Activated naive CD4-positive, alpha-beta T cell treated with anti-CD3 and anti-CD28 coated beads for 36 hours (primary cell): ENCODE results near the gene CSRP1. TPM values are rescaled to one million over a fixed set of nuclear protein-coding genes. Genes with fewer than 3 reads are reported as not detected.

Experiments
- CTCF ChIA-PET: fragments of 350-600 bp; sonication (Branson Sonifier 250); formaldehyde crosslinking; loops from one replicate; lab custom pipeline; 2021; ENCODE audit warnings: antibody characterized with exemption; lab: Charles Lee
- DNase-seq: peaks from one replicate; pipeline ENCODE4 v3.0.0-alpha.2; 2020
- H3K27ac Mint-ChIP-seq: one replicate; pipeline ENCODE4 v1.8.0; 2021; ENCODE audit warnings: mild to moderate bottlenecking, mixed read lengths
- H3K27me3 Mint-ChIP-seq: one replicate; pipeline ENCODE4 v1.8.0; 2021; ENCODE audit warnings: low read depth, mixed read lengths
- H3K36me3 Mint-ChIP-seq: one replicate; pipeline ENCODE4 v1.8.0; 2021; ENCODE audit warnings: low read depth, mixed read lengths
- H3K4me1 Mint-ChIP-seq: one replicate; pipeline ENCODE4 v1.8.0; 2021; ENCODE audit warnings: low read depth, mixed read lengths
- H3K4me3 Mint-ChIP-seq: one replicate; pipeline ENCODE4 v1.8.0; 2021; ENCODE audit warnings: mild to moderate bottlenecking, moderate library complexity, mixed read lengths
- H3K9me3 Mint-ChIP-seq: one replicate; pipeline ENCODE4 v1.8.0; 2021; ENCODE audit warnings: mixed read lengths
- intact Hi-C: fragments of 100-400 bp; cut with micrococcal nuclease; formaldehyde crosslinking; loops from one replicate; pipeline ENCODE4 v1.15.1; 2023
- total RNA-seq, 2 experiments: library from RNA; stranded (reverse); gene quantifications; one replicate each; pipeline ENCODE4 v1.2.3, GENCODE V29; 2021

CSRP1 gene
- total RNA-seq, 2 experiments from 2014 or later: 35.7 to 36.6 TPM

DNA sequence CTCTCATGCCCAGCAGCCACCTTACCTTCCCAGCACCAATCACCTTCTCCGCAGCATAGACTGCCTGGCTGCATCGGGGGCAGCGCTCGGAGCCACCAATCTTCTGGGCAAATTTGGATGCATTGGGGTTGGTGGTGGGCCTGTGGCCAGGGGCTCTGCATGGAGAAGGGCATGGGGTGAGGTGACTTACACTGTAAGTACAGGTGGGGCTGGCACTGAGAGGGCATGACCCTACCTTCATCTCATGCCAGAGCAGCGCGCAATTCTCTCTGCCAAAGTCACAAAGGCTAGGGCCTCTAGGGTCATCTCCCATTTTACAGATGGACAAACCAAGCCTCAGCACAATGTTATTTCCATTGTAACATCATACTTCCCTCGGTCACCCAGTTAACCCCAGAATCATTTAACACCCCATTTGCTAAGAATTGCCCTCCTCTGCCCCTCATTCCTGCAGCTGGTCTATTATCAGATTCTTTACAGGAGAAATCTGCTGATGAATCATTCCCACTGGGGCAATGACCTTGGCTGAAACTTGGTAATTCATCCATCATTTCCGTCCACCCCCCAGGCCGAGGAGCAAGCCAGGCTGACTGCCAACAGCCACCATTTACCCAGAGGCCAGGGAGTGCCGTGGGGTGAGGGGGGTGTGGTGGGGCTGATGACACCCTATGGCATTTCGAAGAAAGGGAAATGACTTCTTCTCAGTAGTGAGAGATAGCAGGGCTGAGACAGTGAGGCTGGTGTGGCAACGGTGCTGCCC lies 17.9 kb downstream of the CSRP1 start:
- CTCF ChIA-PET: interaction anchor here (1.1 to 10.5 kb wide), 3 partner anchors 8 to 23 kb away, joined by 5 to 287 read pairs (median 19); partner anchors contain the start of gene CSRP1
- intact Hi-C loops: no loop called here
- DNase-seq: no peak
- Mint-ChIP-seq H3K27me3 (no peaks in the 10 kb centered on the region), H3K27ac (no peak overlapping the region), H3K9me3 (no peaks in the 10 kb centered on the region), H3K36me3 (peaks cover 15% of the 10 kb centered on the region), H3K4me3 (no peak overlapping the region), H3K4me1 (no peaks in the 10 kb centered on the region)

DNA sequence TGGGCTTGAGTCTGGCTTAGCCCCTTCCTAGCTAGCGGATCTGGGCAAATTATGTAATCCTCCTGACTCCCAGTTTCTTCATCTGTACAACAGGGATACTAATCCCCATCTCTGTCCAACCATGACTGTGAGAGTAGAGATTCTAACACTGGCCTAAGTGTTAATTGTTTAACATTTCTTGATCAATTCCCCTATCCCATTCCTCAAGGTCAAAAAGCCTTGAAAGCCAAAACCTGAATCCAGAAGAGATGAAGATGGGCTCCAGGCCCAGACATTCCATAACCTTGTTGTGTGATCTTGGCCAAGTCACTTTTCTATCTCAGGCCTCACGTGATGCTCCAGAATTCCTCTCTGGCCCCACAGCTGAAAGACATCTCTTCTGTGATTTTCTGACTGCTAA lies 19.2 kb downstream of the CSRP1 start:
- Mint-ChIP-seq H3K4me1 (no peaks in the 10 kb centered on the region), H3K27ac (no peak overlapping the region), H3K27me3 (no peaks in the 10 kb centered on the region), H3K36me3 (peaks cover 9% of the 10 kb centered on the region), H3K4me3 (no peak overlapping the region), H3K9me3 (no peaks in the 10 kb centered on the region)
- no peak for DNase-seq
- intact Hi-C loops: no loop called here
- CTCF ChIA-PET: interaction anchor here (10.5 kb wide), 1 partner anchor 22 kb away, joined by 287 read pairs; the partner anchor contains the start of gene CSRP1

DNA sequence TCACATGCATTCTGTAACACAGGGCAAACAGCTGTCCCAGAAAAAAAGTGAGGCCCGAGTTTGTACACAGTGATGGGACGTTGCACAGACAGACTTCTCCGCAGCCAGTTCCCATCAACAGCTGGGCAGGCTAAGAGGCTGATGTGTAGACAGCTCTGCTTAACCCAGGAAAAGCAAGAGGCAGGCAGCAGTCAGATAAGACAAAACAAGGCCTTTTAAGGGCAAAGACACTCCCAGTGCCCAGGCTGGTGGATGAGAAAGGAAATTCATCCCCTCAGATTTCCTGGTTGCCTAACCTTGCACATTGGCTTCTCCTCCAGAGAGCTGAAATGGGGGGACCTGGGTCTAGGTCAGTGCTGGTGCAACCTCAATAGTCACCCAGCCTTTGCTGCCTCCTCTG lies 20.7 kb downstream of the CSRP1 start:
- H3K9me3 Mint-ChIP-seq: no peaks in the 10 kb centered on the region
- CTCF ChIA-PET: interaction anchor here (0.8 to 10.5 kb wide), 3 partner anchors 24 to 72 kb away, joined by 4 to 287 read pairs (median 4); partner anchors contain the start of gene CSRP1
- H3K4me1 Mint-ChIP-seq: peaks cover 11% of the 10 kb centered on the region
- intact Hi-C loops: no loop called here
- no peak for DNase-seq
- peaks cover 4% of the 10 kb centered on the region for H3K36me3 Mint-ChIP-seq
- no peak overlapping the region for H3K4me3 Mint-ChIP-seq
- no peak overlapping the region for H3K27ac Mint-ChIP-seq
- peaks cover 5% of the 10 kb centered on the region for H3K27me3 Mint-ChIP-seq

DNA sequence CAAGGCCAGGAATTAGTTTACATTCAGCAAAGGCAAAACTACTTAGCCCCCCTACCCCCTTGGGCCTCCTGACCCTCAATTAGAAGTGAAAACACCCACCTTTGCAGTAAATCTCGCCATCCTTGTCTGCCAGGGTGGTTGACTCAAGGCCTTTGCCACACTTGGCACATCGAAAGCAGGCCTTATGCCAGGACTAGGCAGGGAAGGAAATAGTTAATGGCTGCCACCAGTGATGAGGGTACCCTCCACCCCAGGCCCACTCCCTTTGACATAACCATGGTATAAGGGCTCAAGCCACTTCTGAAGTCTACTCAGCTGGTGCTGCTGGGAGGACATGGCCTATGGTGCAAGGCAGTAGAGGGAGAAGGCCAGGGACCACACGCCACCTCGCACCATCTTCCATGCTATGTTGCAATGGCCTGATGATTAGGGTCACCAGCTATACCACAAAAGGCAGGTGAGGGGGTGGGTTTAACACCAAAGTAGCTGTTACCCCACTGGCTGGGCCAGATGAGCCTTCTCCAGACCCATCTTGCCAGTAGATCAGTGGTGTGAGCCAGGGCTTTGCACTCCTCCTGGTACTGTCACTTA lies 21.6 kb downstream of the CSRP1 start:
- Mint-ChIP-seq H3K27me3 (peaks cover 10% of the 10 kb centered on the region), H3K4me1 (peaks cover 15% of the 10 kb centered on the region), H3K9me3 (no peaks in the 10 kb centered on the region), H3K27ac (no peak overlapping the region), H3K4me3 (no peak overlapping the region), H3K36me3 (peaks cover 4% of the 10 kb centered on the region)
- intact Hi-C loops: no loop called here
- CTCF ChIA-PET: interaction anchor here (10.5 kb wide), 1 partner anchor 25 kb away, joined by 287 read pairs; the partner anchor contains the start of gene CSRP1
- no peak for DNase-seq

DNA sequence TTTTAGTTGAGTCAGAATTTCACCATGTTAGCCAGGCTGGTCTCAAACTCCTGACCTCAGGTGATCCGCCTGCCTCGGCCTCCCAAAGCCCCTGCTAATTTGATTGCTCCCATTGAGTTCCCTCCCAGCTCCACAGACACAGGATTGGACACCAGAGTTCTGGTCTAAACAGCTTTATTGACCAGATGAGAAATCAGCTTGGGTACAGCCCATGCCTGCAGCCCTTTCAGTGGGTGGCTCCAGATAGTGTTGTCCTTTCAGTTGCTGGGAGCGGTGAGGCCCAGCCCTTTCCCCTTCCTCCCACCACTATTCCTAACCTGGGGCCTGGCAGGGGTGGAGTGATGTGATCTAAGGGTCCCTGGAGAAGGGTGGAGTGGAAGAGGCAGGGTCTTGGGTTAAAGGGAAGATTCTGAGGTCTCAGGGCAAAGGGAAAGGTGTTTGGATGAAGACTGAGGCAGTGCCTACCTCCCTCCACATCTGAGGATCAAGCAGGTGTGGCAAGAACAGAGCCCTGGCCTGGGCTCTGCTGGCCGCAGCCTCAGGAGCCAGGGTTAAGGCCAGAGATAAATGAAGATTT lies 23.5 kb downstream of the CSRP1 start:
- peaks cover 16% of the 10 kb centered on the region for H3K27me3 Mint-ChIP-seq
- H3K27ac Mint-ChIP-seq: no peak overlapping the region
- intact Hi-C loops: no loop called here
- no peaks in the 10 kb centered on the region for H3K9me3 Mint-ChIP-seq
- H3K4me1 Mint-ChIP-seq: peaks cover 17% of the 10 kb centered on the region
- CTCF ChIA-PET: interaction anchor here (1.8 to 10.5 kb wide), 5 partner anchors 12 to 50 kb away, joined by 4 to 287 read pairs (median 19); partner anchors contain the start of gene CSRP1
- DNase-seq: no peak
- H3K36me3 Mint-ChIP-seq: peaks cover 4% of the 10 kb centered on the region
- H3K4me3 Mint-ChIP-seq: no peak overlapping the region

DNA sequence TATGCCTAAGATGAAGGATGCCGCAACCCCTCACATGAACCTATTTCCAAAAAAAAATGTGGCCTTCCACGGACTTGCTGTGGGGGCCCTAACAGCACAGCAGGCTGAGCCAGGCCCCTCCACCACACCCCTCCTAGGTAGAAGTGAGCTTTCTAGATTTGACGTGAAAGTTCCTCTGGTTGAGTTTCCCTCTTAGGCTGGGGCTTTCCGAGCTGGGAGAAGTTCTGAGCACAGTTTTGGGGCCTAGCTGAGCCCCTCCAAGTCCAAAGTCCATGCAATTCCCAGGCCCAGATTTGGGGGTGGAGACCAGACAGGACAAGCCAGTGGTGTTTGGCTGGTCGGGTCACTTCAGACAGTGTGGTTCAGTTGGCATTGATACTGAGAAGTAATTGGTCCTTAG lies 24.2 kb downstream of the CSRP1 start:
- H3K4me3 Mint-ChIP-seq: no peak overlapping the region
- H3K4me1 Mint-ChIP-seq: peaks cover 17% of the 10 kb centered on the region
- no peaks in the 10 kb centered on the region for H3K9me3 Mint-ChIP-seq
- no peak overlapping the region for H3K27ac Mint-ChIP-seq
- DNase-seq: no peak
- CTCF ChIA-PET: interaction anchor here (1.0 to 10.5 kb wide), 11 partner anchors 9 to 72 kb away, joined by 3 to 287 read pairs (median 7); partner anchors contain the start of genes CSRP1 and PHLDA3
- intact Hi-C loops: loop anchor here (1.0 kb wide), 3 partner anchors 25 to 77 kb away; partner anchors contain the start of gene CSRP1
- H3K27me3 Mint-ChIP-seq: peaks cover 16% of the 10 kb centered on the region
- H3K36me3 Mint-ChIP-seq: peaks cover 4% of the 10 kb centered on the region

DNA sequence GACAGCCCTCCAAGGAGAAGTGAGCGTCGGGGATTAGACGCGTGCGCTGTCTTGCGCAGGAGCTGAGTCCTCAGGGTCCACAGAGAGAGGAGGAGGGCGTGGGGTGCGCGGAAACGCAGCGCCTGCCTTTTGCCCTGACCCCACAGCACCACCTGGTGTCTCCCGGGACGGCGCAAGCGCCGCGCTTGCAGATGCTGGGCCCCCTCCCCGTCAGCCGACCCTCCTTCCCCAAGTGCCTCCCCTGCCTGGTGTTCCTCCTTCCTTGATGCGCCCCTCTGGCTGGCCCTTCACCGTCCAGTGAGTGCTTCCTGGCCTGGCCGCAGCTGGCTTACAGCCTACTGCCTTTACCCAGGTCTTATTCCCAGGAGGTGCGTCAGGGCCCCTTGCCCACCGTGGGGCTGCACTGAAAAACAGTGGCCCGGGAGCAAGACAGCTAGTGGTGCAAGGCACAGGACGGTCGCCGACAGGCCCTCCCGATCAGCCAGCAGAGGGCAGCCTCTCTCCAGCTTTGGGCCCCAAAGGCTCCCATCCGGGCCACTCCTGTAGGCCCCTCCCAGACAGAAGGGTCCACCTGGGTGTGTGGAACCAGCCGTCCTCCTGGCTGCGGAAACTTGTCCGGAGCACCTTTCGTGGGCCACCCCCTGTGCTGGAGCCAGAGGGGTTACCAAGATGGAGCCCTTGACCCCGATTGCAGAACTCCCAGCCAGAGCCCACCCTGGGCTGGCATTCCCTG lies 25.0 kb downstream of the CSRP1 start:
- Mint-ChIP-seq H3K4me3 (peak overlapping the region; percentile 53), H3K27ac (no peak overlapping the region), H3K9me3 (no peaks in the 10 kb centered on the region), H3K27me3 (peaks cover 16% of the 10 kb centered on the region), H3K4me1 (peaks cover 17% of the 10 kb centered on the region), H3K36me3 (peaks cover 4% of the 10 kb centered on the region)
- intact Hi-C loops: loop anchor here (1.0 to 2.0 kb wide), 7 partner anchors 13 to 223 kb away; partner anchors contain the start of genes CSRP1 and PHLDA3
- CTCF ChIA-PET: interaction anchor here (0.6 to 10.5 kb wide), 21 partner anchors 8 to 86 kb away, joined by 3 to 287 read pairs (median 5); partner anchors contain the start of genes CSRP1 and PHLDA3
- DNase-seq: peak; percentile 85

DNA sequence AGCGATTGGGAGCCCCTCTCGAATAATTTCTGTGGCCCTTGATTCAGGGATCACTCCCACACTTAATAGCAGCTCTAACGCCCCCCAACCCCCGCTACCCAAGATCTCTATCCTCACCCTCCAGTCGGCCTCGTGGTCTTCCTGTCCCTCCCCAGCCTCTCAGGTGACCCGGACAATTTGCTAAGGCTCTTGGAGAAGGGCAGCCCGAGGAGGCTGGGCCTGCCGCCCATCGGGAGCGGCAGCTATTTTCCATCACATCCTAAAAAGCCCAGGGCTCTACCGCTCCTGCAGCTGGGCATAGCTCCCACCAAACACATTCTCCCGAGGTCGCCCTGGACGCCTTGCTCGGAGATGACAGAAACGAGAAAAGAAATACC lies 25.9 kb downstream of the CSRP1 start:
- H3K9me3 Mint-ChIP-seq: no peaks in the 10 kb centered on the region
- H3K27ac Mint-ChIP-seq: no peak overlapping the region

DNA sequence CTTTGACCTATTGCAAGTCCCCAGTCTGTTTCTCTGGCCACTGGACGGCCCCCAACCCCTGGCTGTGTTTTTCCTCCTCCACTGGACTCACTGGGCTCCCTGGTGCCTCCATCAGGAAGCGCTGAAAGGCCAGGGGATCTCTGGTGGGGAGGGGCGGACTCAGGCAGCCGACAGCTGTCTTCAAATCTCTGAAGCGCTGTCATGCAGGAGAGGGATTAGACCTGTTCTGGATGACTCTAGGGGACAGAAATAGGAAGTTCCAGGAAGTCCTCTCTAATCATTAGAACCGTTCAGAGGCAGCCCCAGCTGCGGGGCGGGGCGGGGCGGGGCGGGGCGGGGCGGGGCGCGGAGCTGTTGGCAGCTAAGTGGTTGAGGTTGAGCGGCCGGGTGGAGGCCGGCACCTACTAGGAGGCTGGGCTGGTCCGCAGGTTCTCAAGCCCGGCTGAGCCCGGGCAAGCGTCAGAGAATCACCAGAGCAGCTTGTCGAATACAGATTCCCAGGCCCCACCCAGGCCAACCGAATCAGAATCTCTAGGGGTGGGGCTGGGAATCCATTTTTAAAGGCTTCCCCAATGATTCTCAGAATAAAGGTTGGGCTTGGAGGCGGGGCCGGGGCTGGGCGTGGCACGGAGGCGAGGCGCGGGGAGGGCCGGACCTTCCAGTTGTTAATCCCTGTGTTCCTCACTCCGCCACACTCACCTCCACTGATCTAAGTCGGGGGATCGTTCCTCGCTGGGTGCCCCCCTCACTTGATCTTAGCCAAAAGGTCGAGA lies 26.5 kb downstream of the CSRP1 start:
- peaks cover 16% of the 10 kb centered on the region for H3K27me3 Mint-ChIP-seq
- no peak overlapping the region for H3K27ac Mint-ChIP-seq
- peak; percentile 70 for DNase-seq
- peaks cover 17% of the 10 kb centered on the region for H3K4me1 Mint-ChIP-seq
- H3K36me3 Mint-ChIP-seq: peaks cover 4% of the 10 kb centered on the region
- CTCF ChIA-PET: interaction anchor here (0.6 to 10.5 kb wide), 12 partner anchors 11 to 118 kb away, joined by 3 to 287 read pairs (median 6); partner anchors contain the start of gene CSRP1
- no peaks in the 10 kb centered on the region for H3K9me3 Mint-ChIP-seq
- intact Hi-C loops: loop anchor here (1.0 to 2.0 kb wide), 4 partner anchors 11 to 224 kb away; partner anchors contain the start of gene PHLDA3
- H3K4me3 Mint-ChIP-seq: peak overlapping the region; percentile 53

More for the DNA sequence above, 25.9 kb downstream of the CSRP1 start:
- CTCF ChIA-PET: interaction anchor here (0.6 to 10.5 kb wide), 17 partner anchors 8 to 119 kb away, joined by 3 to 287 read pairs (median 5); partner anchors contain the start of gene CSRP1
- DNase-seq: no peak
- H3K4me3 Mint-ChIP-seq: peak overlapping the region; percentile 53
- intact Hi-C loops: loop anchor here (1.0 to 2.0 kb wide), 4 partner anchors 12 to 224 kb away; partner anchors contain the start of gene PHLDA3
- peaks cover 17% of the 10 kb centered on the region for H3K4me1 Mint-ChIP-seq
- peaks cover 4% of the 10 kb centered on the region for H3K36me3 Mint-ChIP-seq
- H3K27me3 Mint-ChIP-seq: peaks cover 16% of the 10 kb centered on the region

DNA sequence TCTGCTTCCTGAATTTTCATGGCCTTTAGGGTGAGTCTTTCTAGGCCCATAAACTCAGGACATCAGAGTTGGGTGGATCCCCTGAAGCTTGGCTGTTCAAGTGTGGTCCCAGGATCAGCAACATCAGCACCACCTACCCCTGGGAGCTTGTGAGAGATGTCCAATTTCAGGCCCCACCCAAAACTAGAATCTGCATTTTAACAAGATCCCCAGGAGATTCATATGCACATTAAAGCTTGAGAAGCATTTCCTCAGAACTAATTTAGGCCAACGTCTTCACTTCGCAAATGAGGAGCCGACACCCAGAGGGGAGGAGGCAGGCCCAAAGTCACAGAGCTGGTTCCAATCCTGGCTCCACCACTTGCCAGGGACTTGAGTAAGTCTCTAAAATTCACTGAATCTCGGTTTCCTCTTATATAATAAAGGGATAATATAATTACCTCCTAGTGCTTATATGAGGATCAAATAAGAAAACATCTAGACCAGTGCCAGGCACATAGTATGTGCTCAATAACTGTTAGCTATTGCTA lies 27.7 kb downstream of the CSRP1 start:
- CTCF ChIA-PET: interaction anchor here (1.5 to 10.5 kb wide), 3 partner anchors 9 to 31 kb away, joined by 3 to 287 read pairs (median 87); partner anchors contain the start of gene CSRP1
- no peak overlapping the region for H3K4me3 Mint-ChIP-seq
- no peak for DNase-seq

More for the DNA sequence above, 27.7 kb downstream of the CSRP1 start:
- Mint-ChIP-seq H3K9me3 (no peaks in the 10 kb centered on the region), H3K27ac (no peak overlapping the region), H3K36me3 (peaks cover 3% of the 10 kb centered on the region), H3K27me3 (peaks cover 16% of the 10 kb centered on the region), H3K4me1 (peaks cover 17% of the 10 kb centered on the region)
- intact Hi-C loops: no loop called here
